ENCODE results near the gene SH3BP4. TPM values are rescaled to one million over a fixed set of nuclear protein-coding genes. Genes with fewer than 3 reads are reported as not detected.
"Not testable (repeated sequence)": the region's sequence is repeated elsewhere in the genome, so short reads cannot be mapped to it uniquely, and the experiment has no call there.

The SH3BP4 gene
- total RNA-seq, 1 donor from 2014 or later: 51.7 TPM

GRCh38 chr2:235054475-235054874 lies 102.7 kb downstream of the SH3BP4 start:
- no peak for DNase-seq (ENCODE audit: low spot score)

DNA sequence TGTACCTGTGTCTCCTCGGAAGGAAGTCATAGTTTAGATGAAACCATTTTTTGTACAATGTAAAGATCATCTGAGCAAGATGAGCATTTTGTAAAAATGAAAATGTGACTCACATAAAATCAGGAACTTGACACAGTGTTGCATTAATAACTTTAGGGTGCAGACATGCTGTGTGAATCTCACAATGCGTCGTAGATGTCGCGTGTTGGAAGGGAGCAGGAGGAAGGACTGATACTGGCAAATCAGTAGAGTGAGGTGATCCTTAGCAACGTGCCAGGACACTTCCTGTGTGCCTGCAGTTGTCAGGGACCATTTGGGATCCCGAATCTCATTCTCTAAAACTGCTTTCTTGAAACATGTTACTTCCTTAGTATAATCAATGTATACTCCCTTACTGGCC lies 103.1 kb downstream of the SH3BP4 start:
- no peak for DNase-seq (ENCODE audit: low spot score)

DNA sequence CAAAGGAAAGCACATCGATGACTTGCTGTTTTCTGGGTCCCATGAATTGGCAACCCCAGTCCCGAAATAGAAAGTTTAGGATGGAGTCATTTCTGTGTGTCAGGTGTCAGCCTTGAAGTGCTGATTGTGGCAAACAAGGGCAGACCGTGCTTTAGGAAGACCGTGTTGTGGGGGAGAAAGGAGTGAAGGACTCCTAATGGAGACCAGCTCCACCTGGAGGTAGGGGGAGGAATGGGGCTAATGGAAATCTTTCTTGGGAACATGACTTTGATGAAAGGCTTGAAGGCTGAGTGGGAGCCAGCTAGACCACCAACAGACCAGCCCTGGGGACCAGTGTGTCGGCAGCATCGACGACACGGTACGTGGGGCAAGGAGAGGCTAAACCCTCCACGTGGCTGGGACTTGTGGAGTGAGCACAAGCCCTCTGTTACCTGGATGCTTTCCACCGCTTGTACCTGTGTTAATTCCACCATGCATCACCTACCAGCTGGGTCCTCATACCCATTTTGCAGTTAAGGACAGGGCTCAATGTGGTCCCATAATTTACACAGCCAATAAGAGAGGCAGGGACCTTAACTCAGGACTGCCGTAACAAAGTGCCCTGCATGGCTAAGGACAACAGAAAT lies 104.2 kb downstream of the SH3BP4 start:
- DNase-seq (ENCODE audit: low spot score): peak; percentile 28

- no peak for DNase-seq (ENCODE audit: low spot score)
Observed at GRCh38 chr2:235056768-235057167, 105.0 kb downstream of the SH3BP4 start.

DNA sequence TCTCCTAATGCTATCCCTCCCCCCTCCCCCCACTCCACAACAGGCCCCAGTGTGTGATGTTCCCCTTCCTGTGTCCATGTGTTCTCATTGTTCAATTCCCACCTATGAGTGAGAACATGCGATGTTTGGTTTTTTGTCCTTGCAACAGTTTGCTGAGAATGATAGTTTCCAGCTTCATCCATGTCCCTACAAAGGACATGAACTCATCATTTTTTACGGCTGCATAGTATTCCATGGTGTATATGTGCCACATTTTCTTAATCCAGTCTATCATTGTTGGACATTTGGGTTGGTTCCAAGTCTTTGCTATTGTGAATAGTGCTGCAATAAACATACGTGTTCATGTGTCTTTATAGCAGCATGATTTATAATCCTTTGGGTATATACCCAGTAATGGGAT lies 105.8 kb downstream of the SH3BP4 start:
- DNase-seq (ENCODE audit: low spot score): not testable (repeated sequence)

DNA sequence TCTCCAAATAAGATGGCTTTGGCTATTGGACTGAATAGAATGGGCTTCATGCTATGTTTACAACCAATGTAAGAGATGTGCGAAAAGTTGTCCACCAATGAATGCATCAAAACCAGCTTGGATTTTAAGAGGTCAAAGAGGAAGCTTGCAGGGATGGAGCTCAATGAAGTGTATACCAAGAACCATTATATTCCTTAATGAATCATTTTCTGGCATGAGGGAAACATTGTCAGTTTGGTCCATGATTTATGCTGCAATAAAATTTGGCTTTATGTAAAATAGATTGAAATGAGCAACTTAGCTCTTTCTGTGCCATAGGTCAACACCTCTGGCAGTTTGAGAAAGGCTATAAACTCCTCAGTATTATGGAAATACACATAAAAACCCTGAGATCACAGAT lies 107.3 kb downstream of the SH3BP4 start:
- DNase-seq (ENCODE audit: low spot score): no peak

- DNase-seq (ENCODE audit: low spot score): no peak
Observed at GRCh38 chr2:235061656-235062055, 109.8 kb downstream of the SH3BP4 start.

DNA sequence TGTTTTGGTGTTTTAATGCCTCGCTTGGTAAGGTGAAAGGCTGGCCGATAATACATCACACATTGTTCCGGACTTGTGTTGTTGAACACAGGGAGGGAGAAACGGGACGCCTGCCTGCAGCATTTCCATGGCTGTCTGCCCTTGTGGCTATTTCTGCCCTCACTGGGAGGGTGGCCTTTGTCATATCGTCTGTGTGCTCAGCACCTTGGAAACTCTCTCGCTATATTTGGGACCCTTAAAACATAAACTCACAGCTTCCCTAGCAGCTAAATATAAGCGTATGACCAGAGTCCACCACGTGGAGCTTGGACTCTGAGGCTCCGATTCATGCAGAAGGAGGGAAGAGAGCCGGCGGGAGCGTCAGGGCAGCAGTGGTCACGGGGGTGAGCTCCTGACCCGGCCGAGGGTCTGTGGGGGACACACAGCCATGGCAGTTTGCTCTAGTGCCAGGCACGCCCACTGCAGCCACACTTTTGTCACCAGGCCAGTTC lies 111.7 kb downstream of the SH3BP4 start:
- DNase-seq (ENCODE audit: low spot score): no peak

- no peak for DNase-seq (ENCODE audit: low spot score)
Observed at GRCh38 chr2:235064976-235065375, 113.2 kb downstream of the SH3BP4 start.

- no peak for DNase-seq (ENCODE audit: low spot score)
Observed at GRCh38 chr2:235066490-235066889, 114.7 kb downstream of the SH3BP4 start.

- DNase-seq (ENCODE audit: low spot score): no peak
Observed at GRCh38 chr2:235066895-235067294, 115.1 kb downstream of the SH3BP4 start.

DNA sequence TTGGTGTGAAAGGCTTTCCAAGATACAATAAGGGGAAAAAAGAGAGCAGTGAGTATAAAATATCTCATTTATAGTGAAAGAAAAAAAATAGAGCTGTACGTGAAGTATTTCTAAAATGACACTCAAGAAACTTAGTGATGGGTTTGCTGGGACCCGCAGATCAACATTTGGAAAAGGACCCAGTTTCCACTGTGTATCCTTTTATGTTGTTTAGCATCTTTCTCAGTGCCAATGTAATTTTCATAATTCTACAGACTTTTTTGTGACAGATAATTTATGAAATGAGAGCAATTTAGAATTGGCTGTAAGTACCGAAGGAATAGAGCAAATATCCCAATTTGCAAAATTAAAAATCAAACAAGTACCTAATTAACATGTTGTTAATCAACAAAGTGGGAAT lies 116.9 kb downstream of the SH3BP4 start:
- DNase-seq (ENCODE audit: low spot score): no peak

DNA sequence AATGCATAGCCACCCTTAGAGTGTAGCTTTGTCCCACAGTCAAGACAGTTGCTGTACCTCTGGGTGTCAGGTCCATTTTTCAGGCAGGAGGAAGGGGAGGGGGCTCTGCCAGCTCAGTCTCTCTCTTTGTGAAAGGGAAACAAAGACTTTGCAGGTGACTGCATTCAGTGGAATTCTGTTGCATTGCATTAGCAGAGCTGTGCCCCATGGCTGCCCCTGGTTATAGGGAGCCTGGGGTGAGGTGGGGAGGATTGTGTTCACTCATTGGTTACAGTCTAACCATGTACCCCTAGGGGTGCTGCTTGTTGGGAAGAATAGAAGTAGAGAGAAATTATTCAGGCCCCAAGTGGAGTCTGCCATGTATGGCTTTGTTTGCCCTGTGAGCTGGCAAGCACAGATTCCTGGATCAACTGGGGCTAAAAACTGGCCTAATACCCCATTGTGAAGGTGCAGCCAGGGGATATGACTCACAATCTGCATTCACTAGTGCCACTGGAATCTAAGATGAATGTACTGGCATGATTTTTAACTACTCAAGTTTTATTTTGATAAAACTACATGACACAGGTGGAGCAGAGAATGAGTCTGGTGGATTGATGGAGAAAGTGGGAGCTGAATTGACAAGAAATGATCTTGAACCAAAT lies 118.4 kb downstream of the SH3BP4 start:
- DNase-seq (ENCODE audit: low spot score): no peak

GRCh38 chr2:235073868-235074413 lies 122.1 kb downstream of the SH3BP4 start:
- no peak for DNase-seq (ENCODE audit: low spot score)

DNA sequence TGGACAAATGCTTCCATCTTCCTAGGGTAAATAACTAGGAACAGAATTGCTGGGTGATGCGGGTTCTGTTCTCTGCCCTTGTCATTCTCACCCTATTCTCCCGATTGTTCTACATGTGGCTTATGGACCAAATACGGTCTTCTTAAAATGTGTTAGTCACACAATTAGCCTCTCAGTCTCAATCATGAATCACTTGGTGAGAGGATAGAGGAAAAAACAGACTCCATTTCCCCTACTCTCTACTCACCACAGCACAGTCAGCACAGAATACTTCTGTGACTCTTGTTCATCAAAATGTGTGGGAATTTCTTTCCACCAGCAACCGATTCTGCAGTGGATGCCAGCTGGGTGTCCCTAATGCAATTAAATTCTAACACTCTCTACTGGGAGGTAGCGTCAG lies 125.2 kb downstream of the SH3BP4 start:
- no peak for DNase-seq (ENCODE audit: low spot score)

DNA sequence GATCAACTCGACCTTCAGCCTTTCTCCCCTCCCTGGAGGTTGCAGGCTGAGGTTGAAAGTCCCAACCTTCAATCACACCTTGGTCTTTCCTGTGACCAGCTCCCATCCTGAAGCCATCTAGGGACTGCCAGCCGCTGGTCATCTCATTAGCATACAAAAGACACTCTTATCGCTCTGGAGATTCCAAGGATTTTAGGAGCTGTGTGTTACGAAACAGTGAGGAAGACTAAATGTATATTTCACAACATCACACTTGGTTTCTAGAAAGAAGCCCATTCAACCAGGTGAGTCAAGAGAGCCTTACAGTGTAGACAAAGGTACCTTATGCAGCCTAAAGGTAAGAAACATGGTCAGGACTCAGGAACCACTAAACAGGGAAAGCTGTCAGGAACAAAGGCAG lies 126.4 kb downstream of the SH3BP4 start:
- DNase-seq (ENCODE audit: low spot score): no peak

GRCh38 chr2:235078914-235079472 lies 127.2 kb downstream of the SH3BP4 start:
- DNase-seq (ENCODE audit: low spot score): no peak

DNA sequence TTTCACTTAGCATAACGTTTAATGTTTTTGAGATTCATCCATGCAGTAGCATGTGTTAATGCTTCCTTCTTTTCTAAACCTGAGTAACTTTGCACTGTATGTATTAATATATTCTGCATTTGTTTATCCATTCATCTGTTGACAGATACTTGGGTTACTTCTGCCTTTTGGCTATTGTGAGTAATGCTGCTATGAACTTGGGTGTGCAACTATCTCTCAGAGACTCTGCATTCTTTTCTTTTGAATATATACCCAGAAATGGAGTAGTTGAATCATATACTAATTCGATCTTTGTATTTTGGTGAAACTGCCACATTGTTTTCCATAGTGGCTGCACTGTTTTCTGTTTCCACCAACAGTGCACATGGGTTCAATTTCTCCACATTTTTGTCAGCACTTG lies 128.3 kb downstream of the SH3BP4 start:
- no peak for DNase-seq (ENCODE audit: low spot score)

- DNase-seq (ENCODE audit: low spot score): no peak
Observed at GRCh38 chr2:235082578-235083338, 130.9 kb downstream of the SH3BP4 start.

DNA sequence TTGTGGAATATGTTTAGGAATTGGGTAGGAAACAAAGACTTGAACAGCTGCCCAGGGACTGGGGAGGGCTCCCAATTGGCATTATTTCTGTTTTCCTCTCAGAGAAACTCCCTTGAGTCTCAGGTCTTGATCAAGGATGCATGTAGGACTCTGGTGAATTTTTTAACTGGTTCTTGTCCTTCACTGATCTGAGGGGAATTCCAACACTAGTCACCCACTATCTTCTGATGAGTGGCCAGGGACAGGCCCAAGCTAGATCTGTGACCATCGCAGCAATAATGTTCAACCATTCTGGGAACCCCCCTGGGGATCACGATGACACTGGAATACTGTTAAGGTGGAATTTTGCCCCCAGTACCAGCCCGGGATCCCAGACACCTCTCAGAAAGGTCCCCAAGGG lies 132.0 kb downstream of the SH3BP4 start:
- no peak for DNase-seq (ENCODE audit: low spot score)

- DNase-seq (ENCODE audit: low spot score): no peak
Observed at GRCh38 chr2:235084424-235084823, 132.6 kb downstream of the SH3BP4 start.

DNA sequence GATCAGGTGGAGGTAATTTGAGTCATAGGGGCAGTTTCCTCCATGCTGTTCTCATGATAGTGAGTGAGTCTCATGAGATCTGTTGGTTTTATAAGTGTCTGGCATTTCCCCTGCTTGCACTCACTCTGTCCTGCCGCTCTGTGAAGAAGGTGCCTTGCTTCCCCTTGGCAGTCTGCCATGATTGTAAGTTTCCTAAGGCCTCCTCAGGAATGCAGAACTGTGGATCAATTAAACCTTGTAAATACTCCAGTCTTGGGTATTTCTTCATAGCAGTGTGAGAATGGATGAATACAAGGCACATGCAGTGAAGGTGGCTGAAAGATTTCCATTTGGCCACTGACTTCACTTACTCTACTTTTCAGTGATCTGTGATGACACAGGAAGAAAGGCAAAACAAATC lies 133.7 kb downstream of the SH3BP4 start:
- DNase-seq (ENCODE audit: low spot score): no peak
